Tibial nerve (tissue), 4 donors: ENCODE data around the gene OR8D2. TPM values are rescaled to one million over a fixed set of nuclear protein-coding genes. Genes with fewer than 3 reads are reported as not detected.
"Not testable (repeated sequence)": the region's sequence is repeated elsewhere in the genome, so short reads cannot be mapped to it uniquely, and the experiment has no call there.

Experiments used
- DNase-seq, 2 donors: peaks; one replicate each; pipeline ENCODE4 v3.0.0-alpha.2; 2019; ENCODE audit warnings: low spot score in 2 of 2
- H3K27ac ChIP-seq, 4 donors: fragments of 200-600 bp; sonication (generic) in 3 of 4; one replicate each; pipeline ENCODE4 v1.5.1; 2017 to 2019; ENCODE audit warnings: mild to moderate bottlenecking in 1 of 4
- H3K27me3 ChIP-seq, 2 donors: fragments of 200-600 bp; sonication (generic) in 1 of 2; one replicate each; pipeline versions ENCODE4 v1.5.1 to v1.6.0; 2017 to 2019
- H3K36me3 ChIP-seq, 3 donors: fragments of 200-600 bp; sonication (generic); one replicate each; pipeline ENCODE4 v1.5.1; 2018 to 2019
- H3K4me1 ChIP-seq, 4 donors: fragments of 200-600 bp; sonication (generic) in 3 of 4; one replicate each; pipeline ENCODE4 v1.5.1; 2017 to 2019
- H3K4me3 ChIP-seq, 4 donors: fragments of 200-600 bp; sonication (generic) in 3 of 4; one replicate each; pipeline ENCODE4 v1.5.1; 2017 to 2019; ENCODE audit warnings: mild to moderate bottlenecking in 1 of 4, moderate library complexity in 1 of 4
- H3K9me3 ChIP-seq, 4 donors: fragments of 200-600 bp; sonication (generic) in 3 of 4; one replicate each; pipeline ENCODE4 v1.5.1; 2017 to 2019
- EP300 ChIP-seq, 2 donors: sonication (generic); formaldehyde crosslinking; IDR thresholded peaks; one replicate each; pipeline ENCODE4 v1.6.1; 2017; ENCODE audit warnings: antibody characterized with exemption in 2 of 2, mild to moderate bottlenecking in 1 of 2
- POLR2A ChIP-seq, 2 donors: fragments of 450-650 bp; IDR thresholded peaks; one replicate each; pipeline ENCODE4 v1.6.1; 2017; ENCODE audit warnings: antibody characterized with exemption in 2 of 2, mild to moderate bottlenecking in 2 of 2, moderate library complexity in 2 of 2
- WGBS, 2 donors: methylation state at CpG; one replicate each; pipeline ENCODE4 v1.1.5; 2018; 5-methylcytosine and 5-hydroxymethylcytosine counted together
- total RNA-seq, 4 donors: library from RNA; depleted of rRNA; stranded (reverse); fragments of >200 nt; gene quantifications; one replicate each; pipeline ENCODE4 v1.1.0, GENCODE V29; 2016
- TF ChIP-seq, protein P1 (sequence below), 5 experiments: fragments of 200-600 bp in 3 of 5; fragments of 450-650 bp in 2 of 5; sonication (generic) in 3 of 5; IDR thresholded peaks; one replicate each; pipeline ENCODE4 v1.5.1; 2016 to 2019; ENCODE audit warnings: antibody characterized with exemption in 5 of 5, mild to moderate bottlenecking in 3 of 5, moderate library complexity in 2 of 5

The OR8D2 gene
- total RNA-seq, 4 donors from 2014 or later, result not detected

GRCh38 chr11:124277207-124277606 is 42.8 kb downstream of the OR8D2 start:
- 87 to 94% methylated on average over 3 of the region's 3 CpGs for whole genome bisulfite sequencing, 2 donors
- TF ChIP-seq EP300 (IDR thresholded peaks at IDR 0.05), result no peak
- TF ChIP-seq POLR2A (IDR thresholded peaks at IDR 0.05), result no peak
- TF ChIP-seq, protein P1, sequence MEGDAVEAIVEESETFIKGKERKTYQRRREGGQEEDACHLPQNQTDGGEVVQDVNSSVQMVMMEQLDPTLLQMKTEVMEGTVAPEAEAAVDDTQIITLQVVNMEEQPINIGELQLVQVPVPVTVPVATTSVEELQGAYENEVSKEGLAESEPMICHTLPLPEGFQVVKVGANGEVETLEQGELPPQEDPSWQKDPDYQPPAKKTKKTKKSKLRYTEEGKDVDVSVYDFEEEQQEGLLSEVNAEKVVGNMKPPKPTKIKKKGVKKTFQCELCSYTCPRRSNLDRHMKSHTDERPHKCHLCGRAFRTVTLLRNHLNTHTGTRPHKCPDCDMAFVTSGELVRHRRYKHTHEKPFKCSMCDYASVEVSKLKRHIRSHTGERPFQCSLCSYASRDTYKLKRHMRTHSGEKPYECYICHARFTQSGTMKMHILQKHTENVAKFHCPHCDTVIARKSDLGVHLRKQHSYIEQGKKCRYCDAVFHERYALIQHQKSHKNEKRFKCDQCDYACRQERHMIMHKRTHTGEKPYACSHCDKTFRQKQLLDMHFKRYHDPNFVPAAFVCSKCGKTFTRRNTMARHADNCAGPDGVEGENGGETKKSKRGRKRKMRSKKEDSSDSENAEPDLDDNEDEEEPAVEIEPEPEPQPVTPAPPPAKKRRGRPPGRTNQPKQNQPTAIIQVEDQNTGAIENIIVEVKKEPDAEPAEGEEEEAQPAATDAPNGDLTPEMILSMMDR (IDR thresholded peaks at IDR 0.05), result no peak
- no peak overlapping the region for H3K27ac ChIP-seq

DNA sequence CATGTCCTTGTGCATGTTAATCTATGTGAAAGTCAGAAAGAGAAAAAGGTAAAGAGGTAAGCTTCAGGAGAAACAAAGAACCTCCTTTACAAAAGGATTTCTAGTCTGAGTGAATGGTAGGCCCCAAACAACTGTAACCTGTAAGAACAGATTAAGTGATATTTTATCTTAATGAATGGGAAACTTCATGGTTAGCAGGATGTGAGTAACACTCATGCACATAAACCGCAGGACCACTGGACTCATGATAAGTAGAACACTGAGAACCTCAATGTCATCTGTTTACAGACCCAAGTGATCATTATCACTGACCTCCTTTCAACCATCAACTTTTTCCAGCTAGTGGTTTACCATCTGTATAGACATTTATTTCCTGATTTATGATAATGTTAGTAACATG is 43.9 kb downstream of the OR8D2 start:
- Histone ChIP-seq H3K4me1 (no peaks in the 10 kb centered on the region), H3K36me3 (no peaks in the 10 kb centered on the region), H3K27me3 (no peaks in the 10 kb centered on the region), H3K4me3 (no peak overlapping the region), H3K9me3 (peaks cover 0 to under 1% (median 0%) of the 10 kb centered on the region in 4 donors), H3K27ac (no peak overlapping the region)
- TF ChIP-seq, protein P1 (IDR thresholded peaks at IDR 0.05), result no peak
- DNase-seq, result no peak
- WGBS, 2 donors, result 63 to 69% methylated on average over 1 of the region's 1 CpG

More at GRCh38 chr11:124277207-124277606, 42.8 kb downstream of the OR8D2 start:
- no peak overlapping the region for H3K4me3 ChIP-seq
- H3K4me1 ChIP-seq, result no peaks in the 10 kb centered on the region
- no peaks in the 10 kb centered on the region for H3K27me3 ChIP-seq
- DNase-seq, result no peak
- peaks cover 0 to 10% (median 0%) of the 10 kb centered on the region in 4 donors for H3K9me3 ChIP-seq
- H3K36me3 ChIP-seq, result no peaks in the 10 kb centered on the region

- no peak for DNase-seq
These were observed 46.0 kb downstream of the OR8D2 start for GRCh38 chr11:124274000-124274399.

DNA sequence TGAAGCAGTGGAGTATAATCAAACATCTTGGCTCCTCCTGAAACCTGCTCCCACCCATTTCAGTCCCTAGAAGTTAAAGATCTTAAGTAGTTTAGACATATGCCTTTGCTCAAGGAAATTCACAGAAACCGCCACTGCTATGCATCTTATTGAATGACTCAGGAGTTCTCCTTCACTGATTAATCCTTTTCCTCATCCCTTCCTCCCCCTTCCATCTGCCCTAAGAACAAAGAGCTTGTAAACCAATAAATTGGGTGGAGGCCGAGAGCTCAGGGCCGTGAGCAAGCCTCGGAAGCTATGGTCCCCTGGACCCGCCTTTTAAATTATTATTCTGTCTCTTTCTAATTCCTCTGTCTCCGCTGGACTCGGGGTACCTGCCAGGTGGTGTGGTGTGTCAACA is 49.1 kb downstream of the OR8D2 start:
- not testable (repeated sequence) for H3K4me3 ChIP-seq, DNase-seq, H3K27me3 ChIP-seq, H3K27ac ChIP-seq, H3K4me1 ChIP-seq, H3K36me3 ChIP-seq, H3K9me3 ChIP-seq
- 40 to 49% methylated on average over 7 of the region's 7 CpGs for WGBS, 2 donors

More at GRCh38 chr11:124274000-124274399, 46.0 kb downstream of the OR8D2 start:
- no peak overlapping the region for H3K27ac ChIP-seq
- no peaks in the 10 kb centered on the region for H3K36me3 ChIP-seq
- no peaks in the 10 kb centered on the region for H3K9me3 ChIP-seq
- no peaks in the 10 kb centered on the region for H3K27me3 ChIP-seq
- no peaks in the 10 kb centered on the region for H3K4me1 ChIP-seq
- 86 to 94% methylated on average over 2 of the region's 2 CpGs for WGBS, 2 donors
- TF ChIP-seq EP300 (IDR thresholded peaks at IDR 0.05) (no peak), POLR2A (IDR thresholded peaks at IDR 0.05) (no peak)
- TF ChIP-seq, protein P1 (IDR thresholded peaks at IDR 0.05), result no peak
- no peak overlapping the region for H3K4me3 ChIP-seq

Other genes with a start within 250 kb of the OR8D2 start
- 10 to 100 TPM; 17.0 to 22.5 (median 19.9) TPM for gene VWA5A, start 204.7 kb downstream of the OR8D2 start, total RNA-seq
- gene OR10D3, start 136.9 kb downstream of the OR8D2 start, total RNA-seq, result not detected
- not detected for gene OR8G1, start 79.1 kb downstream of the OR8D2 start, total RNA-seq
- not detected for gene OR8G5, start 63.8 kb downstream of the OR8D2 start, total RNA-seq
- gene OR8D1, start 6.2 kb downstream of the OR8D2 start, total RNA-seq, result not detected
- gene OR8B2, start 64.3 kb upstream of the OR8D2 start, total RNA-seq, result not detected
- gene OR8B3, start 78.8 kb upstream of the OR8D2 start, total RNA-seq, result not detected
- not detected for gene OR8B4, start 104.7 kb upstream of the OR8D2 start, total RNA-seq
- gene OR8B8, start 125.5 kb upstream of the OR8D2 start, total RNA-seq, result not detected
- gene OR8B12, start 223.5 kb upstream of the OR8D2 start, total RNA-seq, result not detected
- gene OR8A1, start 249.8 kb upstream of the OR8D2 start, total RNA-seq, result not detected